ENCODE results near the gene ZBTB21. TPM values are rescaled to one million over a fixed set of nuclear protein-coding genes. Genes with fewer than 3 reads are reported as not detected.

Gene ZBTB21
- total RNA-seq, 1 experiment from 2014 or later: 18.1 TPM

GRCh38 chr21:42038393-42038792, 28.2 kb upstream of the ZBTB21 start:
- H3K36me3 Mint-ChIP-seq (ENCODE audit: insufficient read depth in 1 of 3, low read depth in 3 of 3): no peaks in the 10 kb centered on the region; a peak in 1 of 7 replicates
- H2BK20ac ChIP-seq (ENCODE audit: low read depth, low read length, poor library complexity, severe bottlenecking): no peak overlapping the region
- H3K23me2 ChIP-seq (ENCODE audit: insufficient read length, low read depth, low read length, poor library complexity, severe bottlenecking): no peaks in the 10 kb centered on the region
- H2BK15ac ChIP-seq (ENCODE audit: low read depth, low read length): no peak overlapping the region
- no peaks in the 10 kb centered on the region for H3K9me3 ChIP-seq (ENCODE audit: control insufficient read depth, low read depth, low read length)
- no peak for TF ChIP-seq CTCF (conservative IDR thresholded peaks at IDR 0.05)
- H3K4me3 Mint-ChIP-seq: no peak overlapping the region
- H3K9ac ChIP-seq (ENCODE audit: extremely low read depth, insufficient read length, low read length): no peak overlapping the region
- H3K4me2 ChIP-seq (ENCODE audit: insufficient read depth, insufficient read length, low read length): no peak overlapping the region
- H4K91ac ChIP-seq (ENCODE audit: insufficient read length, low read depth, low read length): no peak overlapping the region
- no peaks in the 10 kb centered on the region for H3K79me2 ChIP-seq (ENCODE audit: insufficient read depth, low read length)
- no peak overlapping the region for H3K56ac ChIP-seq (ENCODE audit: insufficient read length, low read depth, low read length)
- no peak overlapping the region for H2BK5ac ChIP-seq (ENCODE audit: insufficient read length, low read length)
- no peak overlapping the region for H2BK120ac ChIP-seq (ENCODE audit: low read depth, low read length, poor library complexity, severe bottlenecking)
- H3K27me3 Mint-ChIP-seq (ENCODE audit: low read depth): peaks cover 29% of the 10 kb centered on the region
- no peak overlapping the region for H4K5ac ChIP-seq (ENCODE audit: insufficient read length, low read depth, low read length)
- peaks cover 0 to 6% of the 10 kb centered on the region in 2 experiments; a peak in 2 of 5 replicates for H3K9me3 Mint-ChIP-seq
- H3K4ac ChIP-seq (ENCODE audit: low read depth, low read length): no peak overlapping the region
- no peak overlapping the region for H2AFZ ChIP-seq (ENCODE audit: low read length)
- no peak overlapping the region for H4K8ac ChIP-seq (replicated peaks; ENCODE audit: insufficient read length, low read depth, low read length)
- no peaks in the 10 kb centered on the region for H3K79me1 ChIP-seq (ENCODE audit: insufficient read depth, low read depth, low read length, poor library complexity, severe bottlenecking)
- H3K23ac ChIP-seq (ENCODE audit: insufficient read length, low read depth, low read length): no peak overlapping the region
- H3K18ac ChIP-seq (ENCODE audit: insufficient read length, low read depth, low read length): no peak overlapping the region
- no peak overlapping the region; a peak in 1 of 7 replicates for H3K27ac Mint-ChIP-seq
- no peaks in the 10 kb centered on the region for H3K4me1 ChIP-seq (ENCODE audit: insufficient read depth, low read length)
- H3K14ac ChIP-seq (ENCODE audit: insufficient read depth, low read length): no peak overlapping the region
- no peak overlapping the region for H3K27ac ChIP-seq (ENCODE audit: insufficient read length, low read depth, low read length)
- no peak for DNase-seq
- H3K4me1 Mint-ChIP-seq: peaks cover 10 to 14% of the 10 kb centered on the region in 2 experiments
- H4K20me1 ChIP-seq (ENCODE audit: control insufficient read depth, insufficient read depth, insufficient read length): no peaks in the 10 kb centered on the region
- H2BK12ac ChIP-seq (ENCODE audit: insufficient read length, low read depth, low read length): no peak overlapping the region
- no peaks in the 10 kb centered on the region for H3K27me3 ChIP-seq (ENCODE audit: insufficient read depth, low read length)
- no CpG with 5 or more reads among the region's 10 CpGs for WGBS (ENCODE audit: extremely low coverage, insufficient read length, low lambda C conversion rate)
- no peak overlapping the region for H2AK5ac ChIP-seq (ENCODE audit: insufficient read length, low read length)
- H3T11ph ChIP-seq (ENCODE audit: low read length): no peak overlapping the region
